ENCODE results near the gene IL1R2. TPM values are rescaled to one million over a fixed set of nuclear protein-coding genes. Genes with fewer than 3 reads are reported as not detected.

Gene IL1R2
- total RNA-seq, 2 donors from 2014 or later = 6.9 to 11.4 TPM

DNA sequence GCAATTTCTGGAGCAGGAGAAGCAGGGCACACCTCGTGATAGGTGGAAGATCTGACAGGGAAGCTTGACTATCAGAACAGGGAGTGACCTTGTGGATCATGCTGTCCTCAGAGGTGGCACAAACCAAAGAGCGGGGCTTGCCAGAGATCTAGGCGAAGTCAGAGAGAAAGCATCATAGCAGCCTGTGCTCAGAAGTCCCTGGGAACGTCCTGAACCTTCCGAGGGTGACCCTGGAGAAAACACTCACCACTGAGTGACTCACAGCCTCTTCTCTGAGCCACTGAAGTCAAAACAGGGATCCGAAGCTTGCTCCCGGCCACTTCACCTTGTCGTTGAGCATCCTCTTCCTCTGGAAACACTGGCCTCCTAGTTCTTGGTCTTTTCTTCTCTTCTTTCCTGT is 56.7 kb downstream of the IL1R2 start:
- TF ChIP-seq POLR2A (IDR thresholded peaks at IDR 0.05) (no peak), POLR2AphosphoS5 (IDR thresholded peaks at IDR 0.05) (peak; percentile 61)
- TF ChIP-seq, protein P1, sequence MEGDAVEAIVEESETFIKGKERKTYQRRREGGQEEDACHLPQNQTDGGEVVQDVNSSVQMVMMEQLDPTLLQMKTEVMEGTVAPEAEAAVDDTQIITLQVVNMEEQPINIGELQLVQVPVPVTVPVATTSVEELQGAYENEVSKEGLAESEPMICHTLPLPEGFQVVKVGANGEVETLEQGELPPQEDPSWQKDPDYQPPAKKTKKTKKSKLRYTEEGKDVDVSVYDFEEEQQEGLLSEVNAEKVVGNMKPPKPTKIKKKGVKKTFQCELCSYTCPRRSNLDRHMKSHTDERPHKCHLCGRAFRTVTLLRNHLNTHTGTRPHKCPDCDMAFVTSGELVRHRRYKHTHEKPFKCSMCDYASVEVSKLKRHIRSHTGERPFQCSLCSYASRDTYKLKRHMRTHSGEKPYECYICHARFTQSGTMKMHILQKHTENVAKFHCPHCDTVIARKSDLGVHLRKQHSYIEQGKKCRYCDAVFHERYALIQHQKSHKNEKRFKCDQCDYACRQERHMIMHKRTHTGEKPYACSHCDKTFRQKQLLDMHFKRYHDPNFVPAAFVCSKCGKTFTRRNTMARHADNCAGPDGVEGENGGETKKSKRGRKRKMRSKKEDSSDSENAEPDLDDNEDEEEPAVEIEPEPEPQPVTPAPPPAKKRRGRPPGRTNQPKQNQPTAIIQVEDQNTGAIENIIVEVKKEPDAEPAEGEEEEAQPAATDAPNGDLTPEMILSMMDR (IDR thresholded peaks at IDR 0.05) = no peak

DNA sequence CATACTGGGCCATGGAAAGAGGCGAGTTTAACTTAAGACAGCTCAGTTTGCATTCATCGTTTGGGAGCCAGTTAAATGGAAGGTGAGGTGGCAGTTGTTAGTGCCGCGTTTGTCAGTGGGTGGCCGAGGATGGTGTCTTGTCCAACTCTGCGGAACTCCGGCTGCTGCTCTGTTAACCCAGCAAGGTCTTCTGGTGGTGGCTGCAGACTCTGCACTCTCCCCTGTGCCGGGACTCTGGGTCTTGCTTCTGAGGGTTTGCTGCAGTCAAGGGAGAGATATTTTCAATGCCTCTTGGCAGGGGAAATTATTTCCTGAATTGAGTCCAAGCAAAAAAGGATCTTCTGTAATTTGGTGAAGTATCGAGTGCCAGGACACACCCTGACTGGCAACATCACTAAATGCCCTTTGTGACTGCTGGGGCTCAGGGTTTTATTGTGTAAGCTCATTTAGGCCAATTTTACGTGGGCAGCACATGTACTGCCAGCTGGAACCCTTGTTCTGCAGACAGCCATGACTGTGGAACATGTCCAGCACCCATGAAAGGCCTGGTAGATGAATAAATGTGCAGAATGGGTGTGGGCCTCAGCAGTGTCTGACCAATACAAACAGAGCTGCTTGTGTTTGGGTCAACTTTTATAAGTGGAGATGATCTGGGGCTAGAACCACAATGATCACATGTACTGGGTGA is 58.1 kb downstream of the IL1R2 start:
- WGBS = 13% methylated on average over 10 of the region's 10 CpGs
- Histone ChIP-seq H3K27me3 (replicated peaks; ENCODE audit: insufficient read depth) (no peaks in the 10 kb centered on the region), H3K4me3 (no peak overlapping the region), H3K4me1 (replicated peaks) (peaks cover 11% of the 10 kb centered on the region), H3K9me3 (no peaks in the 10 kb centered on the region), H3K36me3 (no peaks in the 10 kb centered on the region), H3K27ac (peak overlapping the region; percentile 77 to 82)
- no peak for TF ChIP-seq POLR2A (IDR thresholded peaks at IDR 0.05)
- TF ChIP-seq, protein P1 (IDR thresholded peaks at IDR 0.05) = peak in 1 of 4 experiments; percentile 22
- peak; percentile 76 for TF ChIP-seq POLR2AphosphoS5 (IDR thresholded peaks at IDR 0.05)
- peak; percentile 83 for DNase-seq (ENCODE audit: low spot score)
- intact Hi-C loops (cut with DNase I) = loop anchor here (5.0 kb wide), 1 partner anchor 52 kb away; no protein-coding TSS in a partner anchor

More for the DNA sequence above, 56.7 kb downstream of the IL1R2 start:
- Histone ChIP-seq H3K27me3 (replicated peaks; ENCODE audit: insufficient read depth) (no peaks in the 10 kb centered on the region), H3K4me1 (replicated peaks) (peaks cover 11% of the 10 kb centered on the region), H3K9me3 (no peaks in the 10 kb centered on the region), H3K4me3 (no peak overlapping the region), H3K36me3 (no peaks in the 10 kb centered on the region), H3K27ac (peak overlapping the region; percentile 77 to 82)
- intact Hi-C loops (cut with DNase I) = no loop called here
- WGBS = 54% methylated on average over 8 of the region's 8 CpGs
- no peak for DNase-seq (ENCODE audit: low spot score)

DNA sequence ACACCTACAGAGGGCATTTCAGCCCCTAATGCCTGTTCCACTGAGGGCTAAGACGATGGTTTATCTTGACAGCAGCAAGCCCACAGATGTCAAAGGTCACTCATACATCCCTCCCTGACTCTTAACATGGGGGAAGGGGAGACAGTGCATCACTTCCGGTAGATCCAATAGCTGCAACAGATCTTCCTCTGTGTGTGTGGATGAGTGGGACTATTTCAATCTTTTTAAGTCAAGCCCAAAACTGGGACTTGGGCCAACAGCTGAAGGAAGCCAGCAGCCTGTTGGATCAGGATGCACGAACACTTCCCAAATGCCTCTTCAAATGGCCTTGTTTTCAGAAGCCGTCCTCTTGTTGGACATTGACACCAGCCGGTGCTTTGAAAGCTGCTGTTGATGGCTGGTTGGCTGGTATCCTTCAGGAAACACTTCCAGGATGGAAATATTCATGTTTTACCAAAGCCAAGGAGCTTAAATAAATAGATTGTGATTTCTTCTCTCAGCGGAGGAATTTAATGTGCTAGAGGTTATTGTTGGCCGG is 59.2 kb downstream of the IL1R2 start:
- Histone ChIP-seq H3K36me3 (no peaks in the 10 kb centered on the region), H3K9me3 (no peaks in the 10 kb centered on the region), H3K4me3 (no peak overlapping the region), H3K27me3 (replicated peaks; ENCODE audit: insufficient read depth) (no peaks in the 10 kb centered on the region), H3K27ac (peak overlapping the region; percentile 77 to 82), H3K4me1 (replicated peaks) (peaks cover 11% of the 10 kb centered on the region)
- TF ChIP-seq, protein P1 (IDR thresholded peaks at IDR 0.05) = no peak
- TF ChIP-seq POLR2AphosphoS5 (IDR thresholded peaks at IDR 0.05) (peak; percentile 70), POLR2A (IDR thresholded peaks at IDR 0.05) (no peak)
- 16% methylated on average over 7 of the region's 7 CpGs for WGBS
- intact Hi-C loops (cut with DNase I) = loop anchor here (5.0 kb wide), 1 partner anchor 51 kb away; no protein-coding TSS in a partner anchor
- peak; percentile 71 for DNase-seq (ENCODE audit: low spot score)

DNA sequence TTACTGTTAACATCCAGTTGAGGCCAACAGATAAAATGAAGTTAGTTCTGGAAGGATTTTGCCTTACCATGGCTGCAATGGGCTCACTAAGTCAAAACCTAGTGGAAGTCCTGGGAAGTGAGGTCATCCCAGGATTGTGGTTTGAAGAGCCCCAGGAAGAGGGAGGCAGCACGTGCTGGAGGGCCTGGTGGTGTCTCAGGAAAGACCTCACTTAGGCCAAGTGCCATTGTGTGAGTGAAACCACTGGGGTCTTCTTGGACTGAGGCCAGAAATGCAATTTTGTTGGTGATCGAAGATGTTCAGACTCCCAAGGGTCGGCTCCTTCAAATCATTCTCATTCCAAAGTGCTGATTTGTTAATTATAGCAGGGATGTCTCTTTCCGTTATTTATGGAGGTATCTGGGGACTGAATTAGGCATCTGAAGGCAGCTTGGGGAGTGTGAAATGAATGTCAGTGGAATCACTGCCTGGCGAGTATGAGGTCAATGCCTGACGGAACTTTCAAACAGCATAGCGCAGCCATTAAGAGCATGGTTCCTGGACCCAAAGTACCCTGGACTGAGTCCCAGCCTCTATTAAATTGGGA is 60.0 kb downstream of the IL1R2 start:
- 60% methylated on average over 7 of the region's 7 CpGs for WGBS
- Histone ChIP-seq H3K4me1 (replicated peaks) (peaks cover 11% of the 10 kb centered on the region), H3K4me3 (no peak overlapping the region), H3K36me3 (no peaks in the 10 kb centered on the region), H3K9me3 (no peaks in the 10 kb centered on the region), H3K27me3 (replicated peaks; ENCODE audit: insufficient read depth) (no peaks in the 10 kb centered on the region), H3K27ac (peak overlapping the region; percentile 77 to 82)
- intact Hi-C loops (cut with DNase I) = loop anchor here (5.0 kb wide), 1 partner anchor 51 kb away; no protein-coding TSS in a partner anchor
- TF ChIP-seq, protein P1 (IDR thresholded peaks at IDR 0.05) = no peak
- TF ChIP-seq POLR2AphosphoS5 (IDR thresholded peaks at IDR 0.05) = peak; percentile 50
- no peak for DNase-seq (ENCODE audit: low spot score)

All from prostate gland (tissue), 2 donors.